Measurements from ENCODE around the gene AFAP1L2. TPM values are rescaled to one million over a fixed set of nuclear protein-coding genes. Genes with fewer than 3 reads are reported as not detected.

Gene AFAP1L2
- total RNA-seq, 2 donors from 2014 or later = 4.5 to 7.9 TPM

DNA sequence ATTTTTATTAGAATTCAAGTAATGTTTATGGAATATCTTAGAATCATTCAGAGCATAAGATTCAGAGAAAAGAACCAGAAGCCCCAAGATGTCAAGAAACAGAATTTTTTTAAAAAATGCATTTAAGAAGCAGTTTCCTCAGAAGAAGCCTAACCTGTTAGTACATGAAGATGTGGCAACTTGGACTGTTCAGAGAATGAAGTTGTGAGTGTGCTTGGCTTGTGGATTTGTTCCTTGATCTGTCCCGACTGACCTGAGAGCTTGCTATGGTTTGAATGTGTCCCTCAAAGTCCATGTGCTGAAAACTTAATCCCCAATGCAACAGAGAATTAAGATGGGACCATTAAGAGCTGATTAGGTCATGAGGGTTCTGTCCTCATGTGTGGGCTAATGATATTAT, 13.8 kb upstream of the AFAP1L2 start:
- intact Hi-C loops (cut with DNase I) = no loop called here
- no peak for DNase-seq (ENCODE audit: low spot score)

DNA sequence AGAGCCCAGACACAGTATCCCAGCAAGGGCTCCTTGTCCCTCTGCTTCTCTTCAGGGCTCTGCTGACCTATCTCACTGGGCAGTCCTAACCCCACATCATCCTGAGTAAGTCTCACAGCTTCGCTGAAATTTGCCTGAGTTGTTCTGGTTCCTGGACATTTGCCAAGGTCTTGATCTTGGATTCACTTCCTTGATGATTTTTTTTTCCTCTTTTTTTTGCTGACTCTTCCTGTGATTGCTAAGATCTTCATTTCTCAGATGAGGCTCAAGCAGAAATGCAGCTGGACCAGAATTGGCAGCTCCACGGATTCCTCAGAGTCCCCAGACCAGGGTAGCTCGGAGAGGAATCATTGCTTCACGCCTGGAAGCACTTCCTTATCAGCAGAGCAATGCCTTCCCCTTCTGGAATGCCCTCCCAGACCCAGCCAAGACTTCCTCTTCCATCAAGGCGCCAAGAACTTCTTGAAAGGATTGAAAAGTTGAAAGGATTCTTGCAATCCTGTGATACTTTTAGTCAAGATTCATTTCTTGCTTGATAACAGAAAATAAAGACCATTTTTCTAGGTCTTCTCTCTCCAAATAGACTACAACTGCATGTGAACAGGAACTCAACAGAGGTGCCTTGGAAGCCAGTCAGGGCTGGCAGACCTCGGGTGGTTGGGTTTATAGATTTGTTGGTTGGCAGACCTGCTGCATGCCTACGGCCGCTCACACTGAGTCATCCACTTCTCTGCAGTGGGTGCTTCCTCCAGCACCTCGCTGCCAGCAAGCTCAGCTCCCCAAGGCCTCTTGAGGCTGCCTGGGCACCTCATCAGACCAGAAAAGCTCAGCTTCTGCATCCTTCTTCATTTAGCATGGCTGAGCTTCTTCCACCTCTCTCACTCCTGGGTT, 8.8 kb upstream of the AFAP1L2 start:
- no peak for DNase-seq (ENCODE audit: low spot score)
- intact Hi-C loops (cut with DNase I) = no loop called here

GRCh38 chr10:114408968-114409444, 4.7 kb upstream of the AFAP1L2 start:
- DNase-seq (ENCODE audit: low spot score) = no peak
- intact Hi-C loops (cut with DNase I) = no loop called here

- DNase-seq (ENCODE audit: low spot score) = no peak
- intact Hi-C loops (cut with DNase I) = no loop called here
Observed at GRCh38 chr10:114408112-114408967, 4.0 kb upstream of the AFAP1L2 start.

GRCh38 chr10:114406455-114406854, 2.2 kb upstream of the AFAP1L2 start:
- no peak for DNase-seq (ENCODE audit: low spot score)
- intact Hi-C loops (cut with DNase I) = no loop called here

GRCh38 chr10:114405011-114405350, 679 bp upstream of the AFAP1L2 start:
- intact Hi-C loops (cut with DNase I) = no loop called here
- DNase-seq (ENCODE audit: low spot score) = no peak

DNA sequence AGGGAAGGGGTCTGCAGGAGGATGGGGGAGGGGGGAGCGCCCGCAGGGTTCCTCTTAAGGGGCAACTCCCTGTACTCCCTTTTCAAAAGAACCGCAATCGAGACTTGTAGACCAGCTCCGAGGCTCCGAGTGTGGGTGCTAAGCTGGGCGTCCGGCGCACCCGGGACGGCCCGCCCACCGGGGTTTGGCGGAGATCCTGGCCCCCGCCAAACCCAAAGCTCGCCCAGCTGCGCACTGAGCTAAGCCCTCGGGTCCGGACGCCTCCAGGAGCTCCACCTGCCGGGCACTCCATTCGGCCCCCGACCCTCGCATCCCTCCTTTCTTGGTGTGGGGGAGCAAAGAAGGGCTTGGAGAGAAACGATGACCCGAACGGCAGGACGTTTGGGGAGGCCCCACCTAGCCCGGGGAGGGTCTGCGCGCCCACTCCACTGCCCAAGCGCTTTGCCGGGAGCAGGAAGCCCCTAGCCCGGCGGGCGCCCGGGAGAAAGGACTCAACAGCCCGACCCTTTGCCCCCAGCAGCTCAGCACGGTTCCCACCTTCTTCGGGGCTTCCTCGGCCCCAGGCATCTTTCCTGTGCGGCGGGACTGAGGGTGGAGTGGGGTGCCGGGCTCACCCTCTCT, 651 bp downstream of the AFAP1L2 start:
- intact Hi-C loops (cut with DNase I) = no loop called here
- DNase-seq (ENCODE audit: low spot score) = no peak

- DNase-seq (ENCODE audit: low spot score) = no peak
- intact Hi-C loops (cut with DNase I) = no loop called here
Observed at GRCh38 chr10:114402871-114403540, 1.3 kb downstream of the AFAP1L2 start.

- DNase-seq (ENCODE audit: low spot score) = no peak
- intact Hi-C loops (cut with DNase I) = no loop called here
Observed at GRCh38 chr10:114402233-114402632, 2.1 kb downstream of the AFAP1L2 start.

DNA sequence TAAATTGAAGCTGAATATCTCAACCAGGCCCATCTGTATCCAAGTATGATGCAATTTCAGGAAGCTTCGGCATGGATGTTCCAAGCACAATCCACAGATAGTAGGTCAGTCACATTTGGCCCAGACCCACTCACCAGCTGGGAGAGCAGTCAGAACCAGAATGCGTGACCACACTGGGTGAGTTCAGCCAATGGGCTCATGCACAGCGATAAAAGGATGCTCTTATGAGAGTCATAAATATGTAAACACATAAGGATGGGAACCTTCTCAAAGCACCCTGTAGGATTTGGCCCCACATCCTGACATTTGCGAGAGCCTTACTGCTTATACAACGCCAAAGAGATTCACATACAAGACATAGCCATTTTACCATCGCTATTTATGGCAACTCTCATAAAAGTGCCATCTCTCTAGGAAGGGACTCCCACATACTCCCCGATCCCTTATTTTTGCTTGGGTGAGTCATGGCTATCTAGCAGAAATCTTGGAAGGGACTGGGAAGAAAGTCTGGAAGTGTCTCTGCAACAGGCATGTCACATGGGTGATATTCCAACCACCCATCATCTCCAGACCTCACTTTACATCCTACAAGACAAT, 3.0 kb downstream of the AFAP1L2 start:
- intact Hi-C loops (cut with DNase I) = no loop called here

GRCh38 chr10:114400091-114400490, 4.2 kb downstream of the AFAP1L2 start:
- no peak for DNase-seq (ENCODE audit: low spot score)
- intact Hi-C loops (cut with DNase I) = no loop called here

More for the DNA sequence above, 3.0 kb downstream of the AFAP1L2 start:
- DNase-seq (ENCODE audit: low spot score) = peak; percentile 85

GRCh38 chr10:114399576-114399975, 4.7 kb downstream of the AFAP1L2 start:
- intact Hi-C loops (cut with DNase I) = no loop called here
- DNase-seq (ENCODE audit: low spot score) = no peak

GRCh38 chr10:114398587-114399331, 5.5 kb downstream of the AFAP1L2 start:
- intact Hi-C loops (cut with DNase I) = no loop called here
- no peak for DNase-seq (ENCODE audit: low spot score)

GRCh38 chr10:114397651-114398145, 6.6 kb downstream of the AFAP1L2 start:
- DNase-seq (ENCODE audit: low spot score) = no peak
- intact Hi-C loops (cut with DNase I) = no loop called here

DNA sequence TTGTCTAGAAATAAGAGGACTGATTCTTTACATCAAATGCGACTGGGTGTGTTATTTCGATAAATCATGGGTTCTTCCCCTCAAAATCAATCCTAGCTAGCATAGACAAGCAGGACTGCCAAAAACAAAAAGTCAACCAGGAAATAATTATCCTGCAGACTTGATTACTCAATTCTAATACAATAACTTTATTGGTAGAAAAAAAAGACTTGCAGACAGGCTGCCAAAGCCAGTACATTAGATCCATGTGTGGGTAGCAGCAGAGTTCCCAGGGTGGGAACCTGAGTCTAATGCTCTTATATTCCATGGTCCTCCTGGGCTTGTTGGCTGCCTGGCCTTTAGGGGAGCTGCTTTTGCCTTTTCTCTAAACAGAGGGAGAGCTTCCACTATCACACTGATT, 7.8 kb downstream of the AFAP1L2 start:
- intact Hi-C loops (cut with DNase I) = no loop called here
- DNase-seq (ENCODE audit: low spot score) = no peak

GRCh38 chr10:114395366-114396022, 8.8 kb downstream of the AFAP1L2 start:
- intact Hi-C loops (cut with DNase I) = no loop called here
- DNase-seq (ENCODE audit: low spot score) = no peak

DNA sequence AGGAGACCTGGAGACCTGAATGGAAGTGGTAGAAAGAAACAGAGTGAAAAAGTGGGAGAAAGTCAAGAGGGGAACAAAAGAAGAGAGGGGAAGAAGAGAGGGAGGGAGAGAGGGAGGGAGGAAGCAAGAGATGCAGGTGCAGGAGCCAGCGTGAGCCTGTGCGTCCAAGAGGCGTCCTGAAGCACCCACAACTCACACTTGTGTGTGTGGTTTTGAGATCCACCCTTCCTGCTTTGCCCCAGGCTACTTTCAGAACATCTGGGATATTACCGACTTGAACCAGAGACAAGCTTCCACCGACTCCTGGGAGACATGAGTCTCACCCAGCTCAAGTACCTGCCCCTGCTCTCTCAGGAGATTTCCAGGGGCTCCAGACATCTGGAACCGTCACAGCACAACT, 9.8 kb downstream of the AFAP1L2 start:
- DNase-seq (ENCODE audit: low spot score) = no peak
- intact Hi-C loops (cut with DNase I) = no loop called here

DNA sequence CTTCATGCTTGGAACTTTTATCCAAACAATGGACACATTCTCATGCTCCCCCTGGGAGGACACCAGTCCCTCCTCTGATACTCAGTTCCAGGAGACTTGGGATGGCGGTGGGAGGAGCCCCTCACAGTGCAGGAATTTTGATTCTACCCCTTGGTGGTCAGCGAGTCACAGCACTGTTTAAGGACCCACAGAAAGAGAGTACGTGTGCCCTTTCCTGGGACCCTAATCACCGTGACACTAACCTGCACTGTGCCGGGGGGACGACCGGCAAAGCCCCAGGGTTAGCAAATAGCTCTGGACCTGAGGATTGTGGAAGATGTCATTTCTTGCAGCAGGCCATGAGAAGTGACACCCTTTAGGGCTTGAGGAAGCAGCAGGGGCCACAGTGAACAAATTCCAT, 10.4 kb downstream of the AFAP1L2 start:
- DNase-seq (ENCODE audit: low spot score) = no peak
- intact Hi-C loops (cut with DNase I) = no loop called here
